Parathyroid adenoma (tissue), 2 donors: ENCODE measurements around the gene SINHCAF.
A peak's percentile ranks its signal among the peaks of the same experiment; 100 is the strongest.
"Not testable (repeated sequence)": the region's sequence is repeated elsewhere in the genome, so short reads cannot be mapped to it uniquely, and the experiment has no call there.

Experiments
- H2AFZ ChIP-seq: fragments of 300-600 bp; sonication (generic); one replicate; pipeline ENCODE4 v1.7.0; 2017; ENCODE audit warnings: antibody characterized with exemption, mild to moderate bottlenecking
- H3K27ac ChIP-seq: fragments of 300-600 bp; sonication (generic); one replicate; pipeline ENCODE4 v1.7.0; 2017
- H3K27me3 ChIP-seq: fragments of 300-600 bp; sonication (generic); one replicate; pipeline ENCODE4 v1.7.0; 2017; ENCODE audit warnings: low read length; ENCODE audit not compliant: control insufficient read depth, insufficient read depth
- H3K36me3 ChIP-seq: fragments of 300-600 bp; sonication (generic); one replicate; pipeline ENCODE4 v1.7.0; 2017; ENCODE audit warnings: low read length; ENCODE audit not compliant: control insufficient read depth, insufficient read depth
- H3K4me1 ChIP-seq: fragments of 300-600 bp; sonication (generic); one replicate; pipeline ENCODE4 v1.7.0; 2017; ENCODE audit warnings: control low read depth
- H3K4me2 ChIP-seq: fragments of 300-600 bp; sonication (generic); one replicate; pipeline ENCODE4 v1.7.0; 2017; ENCODE audit warnings: low read length
- H3K4me3 ChIP-seq: fragments of 300-600 bp; sonication (generic); one replicate; pipeline ENCODE4 v1.7.0; 2017; ENCODE audit warnings: low read depth, low read length
- H3K79me2 ChIP-seq: fragments of 300-600 bp; sonication (generic); one replicate; pipeline ENCODE4 v1.7.0; 2017; ENCODE audit warnings: control low read depth
- H3K9ac ChIP-seq: fragments of 300-600 bp; sonication (generic); one replicate; pipeline ENCODE4 v1.7.0; 2017; ENCODE audit warnings: mild to moderate bottlenecking
- H3K9me3 ChIP-seq: fragments of 300-600 bp; sonication (generic); one replicate; pipeline ENCODE4 v1.7.0; 2017; ENCODE audit warnings: low read length; ENCODE audit not compliant: control insufficient read depth
- TF ChIP-seq, protein P1 (sequence below): fragments of 300-600 bp; sonication (generic); IDR thresholded peaks from one replicate; pipeline ENCODE4 v1.7.0; 2017; ENCODE audit warnings: antibody characterized with exemption, mild to moderate bottlenecking
- donor health status: primary hyperparathyroidism.

Gene SINHCAF, protein sequence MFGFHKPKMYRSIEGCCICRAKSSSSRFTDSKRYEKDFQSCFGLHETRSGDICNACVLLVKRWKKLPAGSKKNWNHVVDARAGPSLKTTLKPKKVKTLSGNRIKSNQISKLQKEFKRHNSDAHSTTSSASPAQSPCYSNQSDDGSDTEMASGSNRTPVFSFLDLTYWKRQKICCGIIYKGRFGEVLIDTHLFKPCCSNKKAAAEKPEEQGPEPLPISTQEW

DNA sequence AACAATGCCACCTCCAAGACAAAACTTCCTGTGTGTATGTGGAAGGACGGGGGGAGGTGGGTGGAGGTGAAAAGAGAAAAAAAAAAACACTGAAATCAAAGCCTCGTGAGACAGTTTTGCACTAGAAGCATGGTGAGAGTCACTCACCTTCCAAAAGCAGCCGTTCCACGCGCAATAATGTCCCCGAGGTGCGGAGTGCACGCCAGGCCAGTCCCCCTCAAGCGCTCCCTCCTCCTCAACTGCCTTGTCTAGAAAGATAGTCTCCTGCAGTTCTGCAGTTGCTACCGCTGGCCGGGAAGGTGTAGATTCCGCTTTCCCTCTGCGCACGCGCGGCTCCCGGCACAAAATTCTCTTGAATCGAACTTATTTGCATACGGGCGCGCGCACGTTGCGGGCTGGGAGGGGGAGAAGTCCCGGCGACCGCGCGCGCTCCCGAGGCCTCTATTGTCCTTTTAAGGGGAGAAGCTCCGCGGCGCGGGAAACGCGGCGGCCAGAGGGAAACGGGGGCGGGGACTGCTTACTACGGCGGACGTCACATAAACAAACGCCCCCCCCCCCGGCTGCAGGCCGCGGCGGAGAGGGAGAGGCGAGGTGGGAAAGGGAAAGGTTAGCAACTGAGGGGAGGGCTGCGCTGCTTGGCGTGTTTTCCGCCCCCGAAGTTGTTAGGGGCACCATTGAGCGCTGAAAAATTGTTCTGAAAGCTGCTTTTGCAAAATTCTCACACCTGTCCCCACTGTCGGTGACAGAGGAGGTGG, at the start of gene SINHCAF:
SINHCAF (minus strand) TSS at position 274 of the 755 bp plus-strand sequence. CDS start 27,946 bp downstream, outside the sequence.
- Histone ChIP-seq H3K4me1 (peaks cover 14% of the 10 kb centered on the region), H3K79me2 (peaks cover 14% of the 10 kb centered on the region), H3K27ac (peak within 1 kb of the TSS; percentile 92), H3K36me3 (no peaks in the 10 kb centered on the region), H2AFZ (peak within 1 kb of the TSS; percentile 93), H3K4me2 (peak within 1 kb of the TSS; percentile 96), H3K27me3 (no peaks in the 10 kb centered on the region), H3K9ac (peak within 1 kb of the TSS; percentile 82), H3K9me3 (no peaks in the 10 kb centered on the region), H3K4me3 (peak within 1 kb of the TSS; percentile 93)
- TF ChIP-seq, protein P1, sequence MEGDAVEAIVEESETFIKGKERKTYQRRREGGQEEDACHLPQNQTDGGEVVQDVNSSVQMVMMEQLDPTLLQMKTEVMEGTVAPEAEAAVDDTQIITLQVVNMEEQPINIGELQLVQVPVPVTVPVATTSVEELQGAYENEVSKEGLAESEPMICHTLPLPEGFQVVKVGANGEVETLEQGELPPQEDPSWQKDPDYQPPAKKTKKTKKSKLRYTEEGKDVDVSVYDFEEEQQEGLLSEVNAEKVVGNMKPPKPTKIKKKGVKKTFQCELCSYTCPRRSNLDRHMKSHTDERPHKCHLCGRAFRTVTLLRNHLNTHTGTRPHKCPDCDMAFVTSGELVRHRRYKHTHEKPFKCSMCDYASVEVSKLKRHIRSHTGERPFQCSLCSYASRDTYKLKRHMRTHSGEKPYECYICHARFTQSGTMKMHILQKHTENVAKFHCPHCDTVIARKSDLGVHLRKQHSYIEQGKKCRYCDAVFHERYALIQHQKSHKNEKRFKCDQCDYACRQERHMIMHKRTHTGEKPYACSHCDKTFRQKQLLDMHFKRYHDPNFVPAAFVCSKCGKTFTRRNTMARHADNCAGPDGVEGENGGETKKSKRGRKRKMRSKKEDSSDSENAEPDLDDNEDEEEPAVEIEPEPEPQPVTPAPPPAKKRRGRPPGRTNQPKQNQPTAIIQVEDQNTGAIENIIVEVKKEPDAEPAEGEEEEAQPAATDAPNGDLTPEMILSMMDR: no peak

DNA sequence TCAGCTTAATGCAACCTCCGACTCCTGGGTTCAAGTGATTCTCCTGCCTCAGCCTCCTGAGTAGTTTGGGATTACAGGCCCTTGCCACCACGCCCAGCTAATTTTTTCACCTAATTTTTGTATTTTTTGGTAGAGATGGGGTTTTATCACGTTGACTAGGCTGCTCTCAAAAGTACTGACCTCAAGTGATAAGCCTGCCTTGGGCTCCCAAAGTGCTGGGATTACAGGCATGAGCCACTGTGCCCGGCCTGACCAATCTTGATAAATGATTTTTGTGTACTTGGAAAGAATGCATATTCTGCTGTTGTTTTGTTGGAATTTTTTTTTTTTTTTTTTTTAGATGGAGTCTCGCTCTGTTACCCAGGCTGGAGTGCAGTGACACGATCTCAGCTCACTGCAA, 49.5 kb upstream of the SINHCAF start:
- not testable (repeated sequence) for H3K9ac ChIP-seq, H3K4me3 ChIP-seq, H3K36me3 ChIP-seq, H3K4me2 ChIP-seq, H2AFZ ChIP-seq, H3K9me3 ChIP-seq, H3K27ac ChIP-seq, H3K79me2 ChIP-seq, H3K27me3 ChIP-seq, H3K4me1 ChIP-seq

DNA sequence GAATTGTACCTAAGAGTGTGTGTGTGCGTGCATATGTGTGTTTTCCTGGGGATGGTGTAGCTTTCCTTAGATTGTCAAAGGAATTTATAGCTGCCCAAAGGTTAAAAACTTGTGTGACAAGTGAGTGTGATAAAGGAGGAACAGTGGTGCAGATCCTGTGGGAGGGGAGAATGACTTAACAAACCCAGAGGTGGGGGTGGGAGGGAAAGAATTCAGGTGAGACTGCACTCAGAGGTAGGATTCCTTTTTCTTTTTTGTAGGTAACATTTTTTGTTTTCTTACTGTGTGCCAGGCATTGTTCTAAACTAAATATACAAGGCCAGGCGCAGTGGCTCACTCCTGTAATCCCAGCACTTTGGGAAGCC, 45.3 kb upstream of the SINHCAF start:
- Histone ChIP-seq H3K27ac (no peak overlapping the region), H3K9me3 (no peaks in the 10 kb centered on the region), H3K4me1 (peaks cover 3% of the 10 kb centered on the region), H3K4me3 (no peak overlapping the region), H3K79me2 (no peaks in the 10 kb centered on the region), H3K4me2 (no peak overlapping the region), H3K9ac (no peak overlapping the region), H2AFZ (peak overlapping the region; percentile 64), H3K27me3 (no peaks in the 10 kb centered on the region), H3K36me3 (no peaks in the 10 kb centered on the region)
- TF ChIP-seq, protein P1: no peak

DNA sequence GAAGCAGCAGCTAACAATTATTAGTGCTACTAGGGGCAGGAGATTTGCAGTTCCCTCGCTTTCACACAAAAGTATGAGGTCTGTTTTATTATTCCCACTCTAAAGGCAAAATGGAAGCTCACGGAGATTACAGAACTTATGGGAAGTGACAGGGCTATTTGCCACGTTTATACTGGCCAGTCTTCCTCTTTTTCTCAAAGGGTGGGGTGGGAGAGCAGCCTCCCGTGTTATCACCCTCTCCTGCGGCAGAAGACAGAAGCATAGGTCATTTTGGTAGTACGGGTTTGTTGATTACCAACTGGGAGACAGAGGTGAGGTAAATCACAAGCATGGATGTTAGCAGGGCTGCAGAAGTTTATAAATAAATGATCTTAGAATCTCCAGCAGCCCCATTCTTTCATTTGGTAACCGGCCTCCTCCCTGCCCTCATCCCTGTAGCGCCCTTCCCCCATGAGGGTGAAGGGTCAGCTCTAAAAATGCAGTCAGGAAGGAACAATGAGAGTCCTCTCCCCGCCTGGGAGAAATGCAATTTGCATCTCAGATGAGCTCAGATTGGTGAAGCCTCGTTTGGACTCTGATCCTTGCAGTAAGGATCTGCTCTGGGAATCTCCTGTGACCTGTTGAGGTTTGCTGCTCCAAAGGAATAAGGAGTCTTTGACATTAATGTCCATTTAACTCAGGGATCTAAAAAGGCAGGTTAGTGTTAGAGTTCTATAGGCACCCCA, 44.7 kb upstream of the SINHCAF start:
- Histone ChIP-seq H3K9me3 (no peaks in the 10 kb centered on the region), H3K36me3 (no peaks in the 10 kb centered on the region), H2AFZ (peak overlapping the region; percentile 64), H3K4me2 (peak overlapping the region; percentile 64), H3K4me1 (peaks cover 3% of the 10 kb centered on the region), H3K4me3 (peak overlapping the region; percentile 45), H3K27ac (no peak overlapping the region), H3K27me3 (no peaks in the 10 kb centered on the region), H3K79me2 (no peaks in the 10 kb centered on the region), H3K9ac (no peak overlapping the region)
- TF ChIP-seq, protein P1: no peak
